GM12878 (cell line): ENCODE measurements around the gene PRCP. TPM values are rescaled to one million over a fixed set of nuclear protein-coding genes. Genes with fewer than 3 reads are reported as not detected.
A peak's percentile ranks its signal among the peaks of the same experiment; 100 is the strongest.

Experiments used
- ATAC-seq: fragments of 200-7000 bp; cut with Tn5 transposase; 3 replicates; pipeline ENCODE4 v1.9.1; 2020; ENCODE audit warnings: mild to moderate bottlenecking, moderate library complexity
- BruUV-seq: library from RNA; stranded (reverse); fragments of 400-500 nt; replicated peaks from 2 replicates; lab custom pipeline; 2021; lab: Mats Ljungman, UMichigan
- CTCF ChIA-PET: fragments of 300-600 bp; sonication (Branson Sonifier 250); formaldehyde crosslinking; extraction: SDS; loops from one replicate; lab custom pipeline; 2021; ENCODE audit warnings: inconsistent platforms; lab: Yijun Ruan, JAX
- POLR2A ChIA-PET: fragments of 350-600 bp; formaldehyde crosslinking; extraction: SDS; loops from one replicate; lab custom pipeline; 2021; ENCODE audit warnings: inconsistent platforms; lab: Charles Lee
- RAD21 ChIA-PET: fragments of 300-600 bp; sonication (Branson Sonifier 250); formaldehyde crosslinking; loops from one replicate; lab custom pipeline; 2023; ENCODE audit warnings: antibody characterized with exemption; ENCODE audit not compliant: unreplicated experiment; lab: Charles Lee
- SMC1A ChIA-PET: fragments of 300-600 bp; sonication (Branson Sonifier 250); formaldehyde crosslinking; loops from one replicate; lab custom pipeline; 2023; ENCODE audit not compliant: unreplicated experiment, uncharacterized antibody; lab: Charles Lee
- DNase-seq: peaks from one replicate; pipeline ENCODE4 v3.0.0-alpha.2; 2011; ENCODE audit warnings: low read depth, low spot score
- FAIRE-seq: peaks from 3 replicates; lab custom pipeline; 2011; peaks lifted over from hg19 to GRCh38; lab: Jason Lieb, UNC
- H2AFZ ChIP-seq: 2 replicates; pipeline ENCODE4 v1.6.0; 2011; ENCODE audit warnings: low read depth, low read length, control low read depth; ENCODE audit not compliant: control insufficient read depth
- H3K27ac ChIP-seq: 2 replicates; pipeline ENCODE4 v1.5.1; 2011; ENCODE audit warnings: control low read depth; ENCODE audit not compliant: control insufficient read depth, insufficient read depth
- H3K27me3 ChIP-seq, 2 experiments: replicated peaks in 1 of 2; 2 replicates each; pipeline versions ENCODE4 v1.6.0 to v1.6.1; 2011; ENCODE audit warnings: low read length in 1 of 2; ENCODE audit not compliant: control insufficient read depth in 2 of 2, insufficient read depth in 2 of 2
- H3K36me3 ChIP-seq, 2 experiments: 2 replicates each; pipeline ENCODE4 v1.5.1; 2011; ENCODE audit warnings: low read length in 1 of 2; ENCODE audit not compliant: control insufficient read depth in 2 of 2, insufficient read depth in 2 of 2
- H3K4me1 ChIP-seq: 2 replicates; pipeline ENCODE4 v1.6.1; 2011; ENCODE audit warnings: mild to moderate bottlenecking, low read length, moderate library complexity, mixed read lengths; ENCODE audit not compliant: control insufficient read depth, insufficient read depth
- H3K4me2 ChIP-seq: 2 replicates; pipeline ENCODE4 v1.6.0; 2011; ENCODE audit warnings: control low read depth; ENCODE audit not compliant: control insufficient read depth, insufficient read depth
- H3K4me3 ChIP-seq: fragments of 200-600 bp; sonication (generic); 2 replicates; pipeline ENCODE4 v1.5.1; 2016
- H3K79me2 ChIP-seq: 2 replicates; pipeline ENCODE4 v1.6.0; 2011; ENCODE audit warnings: low read length; ENCODE audit not compliant: control insufficient read depth, insufficient read depth
- H3K9ac ChIP-seq: 2 replicates; pipeline ENCODE4 v1.8.0; 2011; ENCODE audit warnings: low read length, control low read depth, mixed read lengths; ENCODE audit not compliant: control insufficient read depth, insufficient read depth
- H3K9me3 ChIP-seq: replicated peaks from 3 replicates; pipeline ENCODE4 v1.5.1; 2011; ENCODE audit warnings: mild to moderate bottlenecking, low read length; ENCODE audit not compliant: control insufficient read depth, insufficient read depth
- H4K20me1 ChIP-seq: 2 replicates; pipeline ENCODE4 v1.6.0; 2011; ENCODE audit not compliant: control insufficient read depth, insufficient read depth
- CHD1 ChIP-seq: IDR thresholded peaks from 2 replicates; pipeline ENCODE4 v1.6.1; 2012; ENCODE audit warnings: low read depth, low read length, improper control_type of control experiment
- EGR1 ChIP-seq, 2 experiments: IDR thresholded peaks; 1 replicate in 1 of 2; 2 replicates in 1 of 2; pipeline ENCODE4 v1.6.1; 2011 to 2012; ENCODE audit warnings: low read depth in 2 of 2, low read length in 2 of 2, borderline replicate concordance in 1 of 2, mild to moderate bottlenecking in 1 of 2, moderate library complexity in 1 of 2
- EP300 ChIP-seq, 2 experiments: fragments of 150-350 bp in 1 of 2; IDR thresholded peaks; 2 replicates each; pipeline ENCODE4 v1.6.1; 2011 to 2012; ENCODE audit warnings: low read depth in 2 of 2, low read length in 2 of 2, borderline replicate concordance in 1 of 2, improper control_type of control experiment in 1 of 2, inconsistent platforms in 1 of 2; ENCODE audit not compliant: control insufficient read depth in 1 of 2
- FOXK2 ChIP-seq: fragments of 450-650 bp; IDR thresholded peaks from 2 replicates; pipeline ENCODE4 v1.6.1; 2017; ENCODE audit warnings: mild to moderate bottlenecking, moderate library complexity
- MTA2 ChIP-seq: fragments of 450-650 bp; IDR thresholded peaks from 2 replicates; pipeline ENCODE4 v1.6.1; 2016; ENCODE audit warnings: low read depth, mild to moderate bottlenecking, moderate library complexity
- NR2C2 ChIP-seq: IDR thresholded peaks from 2 replicates; pipeline ENCODE4 v1.6.1; 2011; ENCODE audit warnings: borderline replicate concordance, low read depth; ENCODE audit not compliant: control insufficient read depth, insufficient read length
- POLR2AphosphoS5 ChIP-seq: IDR thresholded peaks from 2 replicates; pipeline ENCODE4 v1.6.1; 2011; ENCODE audit warnings: mild to moderate bottlenecking, low read length, inconsistent platforms
- RCOR1 ChIP-seq: conservative IDR thresholded peaks from 2 replicates; pipeline ENCODE4 v1.6.1; 2012; ENCODE audit warnings: low read depth, low read length, improper control_type of control experiment
- SMAD1 ChIP-seq: fragments of 450-650 bp; IDR thresholded peaks from 2 replicates; pipeline ENCODE4 v1.6.1; 2018; ENCODE audit warnings: mild to moderate bottlenecking, low read depth; ENCODE audit not compliant: partially characterized antibody
- ZBTB40 ChIP-seq: fragments of 450-650 bp; IDR thresholded peaks from 2 replicates; pipeline ENCODE4 v1.6.1; 2016; ENCODE audit warnings: mild to moderate bottlenecking, moderate library complexity, borderline replicate concordance
- WGBS: methylation state at CpG from one replicate; pipeline ENCODE4 v1.1.6; 2016; ENCODE audit warnings: low lambda C conversion rate; ENCODE audit not compliant: insufficient replicate concordance, insufficient coverage; ENCODE audit errors: missing lambda C conversion rate; 5-methylcytosine and 5-hydroxymethylcytosine counted together
- in situ Hi-C: fragments of 300-500 bp; cut with MboI; formaldehyde crosslinking; loops from 9 replicates; pipeline ENCODE4 v1.14.3; 2018; ENCODE audit warnings: mixed read lengths
- intact Hi-C: fragments of 100-400 bp; cut with micrococcal nuclease; formaldehyde crosslinking; loops from one replicate; pipeline ENCODE4 v1.14.2; 2022; ENCODE audit not compliant: unreplicated experiment
- polyA plus RNA-seq, 11 experiments: library from polyadenylated mRNA; depleted of rRNA in 4 of 11; unstranded in 6 of 11; stranded (reverse) in 5 of 11; fragments of >200 nt; fragmentation: Nextera tagmentation in 4 of 11; fragmentation: Illumina TruSeq in 1 of 11; extraction: Ambion mirVana in 4 of 11; extraction: Trizol in 1 of 11; gene quantifications; 1 replicate in 1 of 11; 2 replicates in 10 of 11; pipeline versions ENCODE4 v1.2.1 to v1.2.3, GENCODE V29; 2011 to 2016; ENCODE audit warnings: inconsistent platforms in 2 of 11, missing spikeins in 2 of 11, low read depth in 1 of 11
- total RNA-seq, 4 experiments: library from RNA; depleted of rRNA in 3 of 4; stranded (reverse); fragments of >200 nt in 3 of 4; fragmentation: Illumina TruSeq in 1 of 4; extraction: Trizol in 1 of 4; gene quantifications; 2 replicates each; pipeline versions ENCODE4 v1.2.1 to v1.2.3, GENCODE V29; 2013 to 2021

The PRCP gene
- total and polyA plus RNA-seq, 10 of the 15 experiments (the other 5 are each of a cell fraction or from before 2014, with no cell fraction given) = 14.9 to 43.6 (median 20.0) TPM

- TF ChIP-seq ZBTB40 = no peak
- no peak for TF ChIP-seq SMAD1
- TF ChIP-seq MTA2 = no peak
- TF ChIP-seq POLR2AphosphoS5 = no peak
- no peak for TF ChIP-seq RCOR1
- no peak for TF ChIP-seq FOXK2
- no peak for TF ChIP-seq NR2C2
- TF ChIP-seq EP300 (IDR thresholded peaks at IDR 0.05; ENCODE audit: borderline replicate concordance in 1 of 2, control insufficient read depth in 1 of 2, low read depth in 2 of 2, low read length in 2 of 2) = no peak
- no peak for TF ChIP-seq EGR1 (IDR thresholded peaks at IDR 0.05; ENCODE audit: borderline replicate concordance in 1 of 2, low read depth in 2 of 2, low read length in 2 of 2)
- TF ChIP-seq CHD1 = no peak
- no TSS peak for BruUV-seq
- in situ Hi-C loops = no loop called here
- SMC1A ChIA-PET = interaction anchor here (0.6 to 6.7 kb wide), 37 partner anchors 8 to 316 kb away, joined by 3 to 85 read pairs (median 5); partner anchors contain the start of genes DDIAS, PCF11, PRCP and RAB30
- H3K27ac ChIP-seq = 0 out of 2 replicates have a peak overlapping the region, but pooled peaks have one; percentile 4
- RAD21 ChIA-PET = interaction anchor here (0.6 to 3.4 kb wide), 24 partner anchors 8 to 319 kb away, joined by 3 to 31 read pairs (median 6); partner anchors contain the start of genes DDIAS, PCF11, PRCP and RAB30
- no peak overlapping the region for H3K9ac ChIP-seq
- no peak for ATAC-seq
- H3K4me3 ChIP-seq = no peak overlapping the region
- no peaks in the 10 kb centered on the region for H3K9me3 ChIP-seq
- H3K4me2 ChIP-seq = no peak overlapping the region
- DNase-seq = no peak
- FAIRE-seq = no peak
- intact Hi-C loops = no loop called here
- H2AFZ ChIP-seq = peak overlapping the region; percentile 5; the same call in 1 of the 2 replicates
- POLR2A ChIA-PET = interaction anchor here (0.6 to 2.2 kb wide), 13 partner anchors 25 to 322 kb away, joined by 3 to 12 read pairs (median 4); partner anchors contain the start of genes DDIAS, PCF11 and PRCP
- 29% methylated on average over 2 of the region's 2 CpGs for WGBS
- H3K36me3 ChIP-seq = peaks cover 2% of the 10 kb centered on the region in 2 experiments; a peak in 2 of 4 replicates
- H3K27me3 ChIP-seq = no peaks in the 10 kb centered on the region
- CTCF ChIA-PET = interaction anchor here (0.7 to 3.4 kb wide), 27 partner anchors 9 to 738 kb away, joined by 3 to 14 read pairs (median 4); partner anchors contain the start of genes ANKRD42, DDIAS and PRCP
- no peaks in the 10 kb centered on the region for H3K79me2 ChIP-seq
- peaks cover 13% of the 10 kb centered on the region for H3K4me1 ChIP-seq
- H4K20me1 ChIP-seq = no peaks in the 10 kb centered on the region
Observed at GRCh38 chr11:82930734-82931133, 30.5 kb upstream of the PRCP start.
